Heart left ventricle (tissue), 16 donors: ENCODE measurements around the gene FREM1. TPM values are rescaled to one million over a fixed set of nuclear protein-coding genes. Genes with fewer than 3 reads are reported as not detected.

Source experiments
- ATAC-seq, 4 donors: fragments of 200-7000 bp; cut with Tn5 transposase; one replicate each; pipeline ENCODE4 v1.9.1; 2020 to 2022; ENCODE audit warnings: moderate library complexity in 4 of 4, mild to moderate bottlenecking in 3 of 4, moderate number of reproducible peaks in 1 of 4
- DNase-seq, 5 donors: peaks; one replicate each; pipeline ENCODE4 v3.0.0-alpha.2; 2020
- H3K27ac ChIP-seq, 12 donors: fragments of 200-600 bp; sonication (generic) in 4 of 12; one replicate each; pipeline versions ENCODE4 v1.5.0 to v1.8.0; 2016 to 2022; ENCODE audit warnings: mild to moderate bottlenecking in 2 of 12
- H3K27me3 ChIP-seq, 9 donors: fragments of 200-600 bp; sonication (generic) in 2 of 9; one replicate each; pipeline versions ENCODE4 v1.5.1 to v1.8.0; 2016 to 2022; ENCODE audit warnings: mild to moderate bottlenecking in 3 of 9
- H3K36me3 ChIP-seq, 9 donors: fragments of 200-600 bp; sonication (generic) in 2 of 9; one replicate each; pipeline versions ENCODE4 v1.5.0 to v1.8.0; 2018 to 2022; ENCODE audit warnings: mild to moderate bottlenecking in 2 of 9
- H3K4me1 ChIP-seq, 12 donors: fragments of 200-600 bp; sonication (generic) in 4 of 12; one replicate each; pipeline versions ENCODE4 v1.5.0 to v1.8.0; 2016 to 2022; ENCODE audit warnings: mild to moderate bottlenecking in 3 of 12
- H3K4me3 ChIP-seq, 12 donors: fragments of 200-600 bp; sonication (generic) in 4 of 12; one replicate each; pipeline versions ENCODE4 v1.5.0 to v1.8.0; 2017 to 2022; ENCODE audit warnings: mild to moderate bottlenecking in 9 of 12, moderate library complexity in 4 of 12
- H3K9me3 ChIP-seq, 12 donors: fragments of 200-600 bp; sonication (generic) in 4 of 12; one replicate each; pipeline versions ENCODE4 v1.5.0 to v1.8.0; 2016 to 2022; ENCODE audit warnings: mild to moderate bottlenecking in 1 of 12
- CTCF ChIP-seq, 12 donors: fragments of 200-600 bp; sonication (generic) in 4 of 12; IDR thresholded peaks; one replicate each; pipeline versions ENCODE4 v1.5.0 to v1.8.0; 2018 to 2022; ENCODE audit warnings: antibody characterized with exemption in 12 of 12, mild to moderate bottlenecking in 5 of 12
- POLR2A ChIP-seq, 2 donors: fragments of 450-650 bp; IDR thresholded peaks; one replicate each; pipeline ENCODE4 v1.6.1; 2017; ENCODE audit warnings: antibody characterized with exemption in 2 of 2, mild to moderate bottlenecking in 2 of 2, moderate library complexity in 2 of 2
- WGBS, 4 donors: extraction: QIAGEN DNeasy Blood & Tissue Kit in 2 of 4; methylation state at CpG; one replicate each; pipeline versions ENCODE4 v1.1.5 to v1.1.7; 2013 to 2018; 5-methylcytosine and 5-hydroxymethylcytosine counted together
- intact Hi-C, 10 donors: fragments of 100-400 bp; cut with DNase I; formaldehyde crosslinking; loops; one replicate each; pipeline versions ENCODE4 v1.11.1 to v1.14.2; 2022
- polyA plus RNA-seq, 2 donors: library from polyadenylated mRNA; stranded (reverse); fragments of 200-250 nt; gene quantifications; one replicate each; pipeline ENCODE4 v1.2.3, GENCODE V29; 2013
- total RNA-seq, 9 donors: library from RNA; depleted of rRNA in 2 of 9; stranded (reverse); fragments of >200 nt in 2 of 9; fragmentation: NEBNext Ultra II Directional in 3 of 9; extraction: Animal tissue kit (Norgen Biotek cat#: 25700) in 3 of 9; gene quantifications; one replicate each; pipeline versions ENCODE4 v1.1.0 to v1.2.4, GENCODE V29; 2016 to 2023
- donor health status: ischemic (EF 13 %, LVEDD 7.1; RV severe dilation, severe dysfunction).
- donor health status: healthy with polysubstance abuse.
- donor health status: DM: no; HTN: yes; CAD: no.
- donor health status: DM: no; HTN: no; CAD: no.
- donor health status: ischemic (EF 25% LVEDD 6.9; RV normal size, moderate dysfunction).
- donor health status: ischemic (EF 25% LVEDD 5.7; RV mildly dilated, moderate dysfunction).
- donor health status: healthy.
- donor health status: DM: yes; HTN: yes; CAD: no.
- donor health status: ischemic (EF 35%, LVEDD 5.7; RV mildly dilated, moderate dysfunction).
- donor health status: nonischemic (EF 11% LVEDD 7.7; RV severe dilation, severe dysfunction).
- donor health status: DM: yes; HTN: yes; CAD: no.
- donor health status: PGD.
- donor health status: ischemic (EF 29% LVEDD 5.4; RV normal size, mild dysfunction).
- donor health status: nonischemic (EF 23%, LVEDD 6.1; RV moderate dilation, normal function).

FREM1 gene
- total and polyA plus RNA-seq, 11 donors, result 0.29 to 6.5 (median 1.9) TPM

GRCh38 chr9:14891332-14891731 lies 18.9 kb downstream of the FREM1 start:
- Histone ChIP-seq H3K4me1 (no peaks in the 10 kb centered on the region), H3K27ac (no peak overlapping the region), H3K36me3 (no peaks in the 10 kb centered on the region), H3K4me3 (no peak overlapping the region), H3K9me3 (no peaks in the 10 kb centered on the region), H3K27me3 (no peaks in the 10 kb centered on the region)
- DNase-seq, result no peak
- no peak for TF ChIP-seq CTCF (IDR thresholded peaks at IDR 0.05)
- no peak for TF ChIP-seq POLR2A (IDR thresholded peaks at IDR 0.05)
- WGBS, 4 donors, result 0 to 98% (median 70%) methylated on average over 1 of the region's 1 CpG
- intact Hi-C loops, result no loop called here
- no peak for ATAC-seq

GRCh38 chr9:14889451-14889850 lies 20.8 kb downstream of the FREM1 start:
- TF ChIP-seq POLR2A (IDR thresholded peaks at IDR 0.05) (no peak), CTCF (IDR thresholded peaks at IDR 0.05) (no peak)
- 59 to 73% (median 66%) methylated on average over 3 of the region's 3 CpGs for WGBS, 4 donors
- ATAC-seq, result no peak
- intact Hi-C loops, result no loop called here
- Histone ChIP-seq H3K27me3 (no peaks in the 10 kb centered on the region), H3K4me3 (no peak overlapping the region), H3K9me3 (no peaks in the 10 kb centered on the region), H3K36me3 (no peaks in the 10 kb centered on the region), H3K4me1 (no peaks in the 10 kb centered on the region), H3K27ac (no peak overlapping the region)
- no peak for DNase-seq

- Histone ChIP-seq H3K36me3 (no peaks in the 10 kb centered on the region), H3K27ac (no peak overlapping the region), H3K27me3 (no peaks in the 10 kb centered on the region), H3K4me1 (no peaks in the 10 kb centered on the region), H3K4me3 (no peak overlapping the region), H3K9me3 (no peaks in the 10 kb centered on the region)
- DNase-seq (no peak), ATAC-seq (no peak)
- WGBS, 4 donors, result 49 to 74% (median 52%) methylated on average over 1 of the region's 1 CpG
- intact Hi-C loops, result no loop called here
- TF ChIP-seq CTCF (IDR thresholded peaks at IDR 0.05), result no peak
- TF ChIP-seq POLR2A (IDR thresholded peaks at IDR 0.05), result no peak
These were observed 21.4 kb downstream of the FREM1 start for GRCh38 chr9:14888875-14889274.

GRCh38 chr9:14888272-14888671 lies 22.0 kb downstream of the FREM1 start:
- no peak for DNase-seq
- Histone ChIP-seq H3K4me1 (no peaks in the 10 kb centered on the region), H3K36me3 (no peaks in the 10 kb centered on the region), H3K4me3 (no peak overlapping the region), H3K27ac (no peak overlapping the region), H3K27me3 (no peaks in the 10 kb centered on the region), H3K9me3 (no peaks in the 10 kb centered on the region)
- TF ChIP-seq CTCF (IDR thresholded peaks at IDR 0.05), result no peak
- TF ChIP-seq POLR2A (IDR thresholded peaks at IDR 0.05), result no peak
- no peak for ATAC-seq
- WGBS, 4 donors, result 81 to 100% (median 92%) methylated on average over 1 of the region's 1 CpG
- intact Hi-C loops, result no loop called here
